GM18511 (cell line): ENCODE results near the gene ZNF263.

Experiments used
- ATAC-seq: cut with Tn5 transposase; IDR thresholded peaks from one replicate; pipeline ENCODE4 v1.9.1; 2021; ENCODE audit warnings: mild to moderate bottlenecking, moderate library complexity; ENCODE audit not compliant: unreplicated experiment

ZNF263 gene

DNA sequence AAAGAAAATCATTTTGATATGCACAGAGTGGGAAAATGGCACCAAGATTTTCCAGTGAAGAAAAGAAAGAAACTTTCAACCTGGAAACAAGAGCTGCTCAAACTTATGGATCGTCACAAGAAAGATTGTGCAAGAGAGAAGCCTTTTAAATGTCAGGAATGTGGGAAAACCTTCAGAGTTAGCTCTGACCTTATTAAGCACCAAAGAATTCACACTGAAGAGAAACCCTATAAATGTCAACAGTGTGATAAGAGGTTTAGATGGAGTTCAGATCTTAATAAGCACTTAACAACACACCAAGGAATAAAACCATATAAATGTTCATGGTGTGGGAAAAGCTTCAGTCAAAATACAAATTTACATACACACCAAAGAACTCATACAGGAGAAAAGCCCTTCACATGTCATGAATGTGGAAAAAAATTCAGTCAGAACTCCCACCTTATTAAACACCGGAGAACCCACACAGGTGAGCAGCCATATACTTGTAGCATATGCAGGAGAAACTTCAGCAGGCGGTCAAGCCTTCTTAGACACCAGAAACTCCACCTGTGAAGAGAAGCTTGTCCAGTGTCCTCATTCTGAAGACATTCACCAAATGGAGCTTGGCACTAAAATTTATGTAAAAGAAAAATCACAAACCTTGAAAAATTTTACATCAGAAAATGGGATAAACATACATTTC lies 34.2 kb downstream of the ZNF263 start:
- no peak for ATAC-seq

DNA sequence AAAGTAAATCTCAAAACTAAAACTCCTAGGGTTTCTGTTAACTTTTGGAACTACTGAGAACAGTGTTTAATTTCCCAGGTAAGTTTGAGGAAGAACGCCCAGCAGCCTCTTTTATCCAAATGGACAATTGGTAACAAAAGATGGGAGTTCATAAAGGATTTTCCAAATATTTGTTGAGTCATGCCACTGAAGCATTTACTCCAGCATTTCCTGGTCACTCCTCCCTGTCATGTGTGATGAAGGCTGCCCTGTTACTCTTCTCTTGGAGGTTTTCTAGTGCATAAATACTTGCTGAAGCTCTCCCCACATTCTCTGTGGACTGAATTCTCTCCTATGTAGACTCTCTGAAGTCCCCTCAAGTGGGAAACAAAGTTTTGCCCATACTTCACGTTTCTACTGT lies 38.5 kb downstream of the ZNF263 start:
- ATAC-seq, result no peak

DNA sequence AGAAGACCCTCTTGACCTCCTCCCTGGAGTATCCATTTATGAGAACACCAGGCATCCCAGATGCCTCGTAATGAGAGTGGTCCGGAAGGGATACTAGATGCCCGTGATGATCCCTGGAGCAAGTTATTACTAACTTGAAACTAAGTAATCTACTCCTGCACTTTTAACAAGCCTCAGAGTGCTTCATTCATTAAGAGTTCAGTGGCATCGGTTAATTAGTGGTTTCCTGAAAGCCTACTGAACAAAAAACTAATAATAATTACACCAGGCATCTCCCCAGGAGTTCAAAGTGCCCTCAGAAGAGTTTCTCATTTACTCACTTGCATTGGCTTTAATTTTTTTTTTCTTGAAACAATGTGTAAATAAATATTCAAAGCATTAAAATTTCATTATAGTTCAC lies 44.2 kb downstream of the ZNF263 start:
- no peak for ATAC-seq

DNA sequence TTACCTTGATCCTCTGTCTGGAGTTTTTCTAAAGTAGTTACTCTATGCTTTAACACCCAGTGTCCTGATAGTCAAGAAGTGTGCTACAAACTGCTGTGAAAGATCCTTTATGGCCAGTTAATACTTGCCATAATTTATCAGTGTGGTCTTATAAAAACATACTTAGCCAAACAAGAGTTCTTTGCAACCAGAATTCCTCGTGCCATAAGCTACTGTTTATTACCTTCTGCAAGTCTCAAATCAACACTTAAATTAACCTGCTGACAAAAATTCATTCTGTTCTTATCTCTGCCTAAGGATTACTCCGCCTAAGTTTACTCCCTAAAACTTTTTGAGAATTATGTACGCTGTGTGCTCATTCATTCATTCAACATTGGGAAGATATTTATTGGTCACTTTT lies 44.8 kb downstream of the ZNF263 start:
- ATAC-seq, result no peak

DNA sequence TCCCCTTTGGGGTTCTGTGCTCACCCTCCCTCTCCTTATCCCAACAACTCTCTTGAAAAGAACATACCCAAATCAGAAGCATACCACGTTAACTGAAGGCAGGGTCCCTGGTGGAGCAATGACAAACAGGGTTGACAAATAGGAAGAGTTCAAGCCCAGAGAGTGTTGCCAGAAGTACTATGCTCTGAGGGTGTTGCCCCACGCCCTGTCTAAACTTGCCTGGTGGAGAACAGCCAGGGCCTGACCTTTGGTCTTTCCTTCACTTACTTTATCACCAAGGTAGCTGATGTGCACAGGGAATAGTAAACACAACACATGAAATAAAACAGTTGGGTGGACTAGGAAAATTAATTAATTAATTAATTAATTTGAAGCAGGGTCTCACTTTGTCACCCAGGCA lies 45.4 kb downstream of the ZNF263 start:
- no peak for ATAC-seq
